ENCODE data around the gene VWCE.

VWCE gene

DNA sequence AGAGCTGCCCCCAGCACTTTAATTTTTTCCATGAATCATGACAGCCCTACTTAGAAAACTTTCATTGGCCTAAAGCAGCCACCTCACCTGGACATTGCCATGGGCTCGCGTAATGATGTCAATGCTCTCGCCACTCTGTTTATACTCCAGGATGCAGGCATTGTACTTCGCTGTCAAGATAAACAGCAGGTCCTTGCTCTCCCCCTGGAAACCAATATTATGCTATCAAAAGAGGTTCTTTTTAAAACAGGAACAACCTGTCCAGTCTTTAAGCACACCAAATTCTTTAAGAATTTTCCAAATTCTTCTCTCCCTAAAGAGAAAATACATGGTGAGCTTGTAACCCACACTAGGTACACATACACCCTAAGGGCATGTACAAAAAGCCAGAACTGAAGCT lies 34.8 kb upstream of the VWCE start:
- H3K4me1 ChIP-seq = no peaks in the 10 kb centered on the region
- DNase-seq = no peak
- no peak overlapping the region for H3K4me3 ChIP-seq (ENCODE audit: low read depth, low read length)
- H3K36me3 ChIP-seq = peaks cover 21% of the 10 kb centered on the region
- TF ChIP-seq, protein P1, sequence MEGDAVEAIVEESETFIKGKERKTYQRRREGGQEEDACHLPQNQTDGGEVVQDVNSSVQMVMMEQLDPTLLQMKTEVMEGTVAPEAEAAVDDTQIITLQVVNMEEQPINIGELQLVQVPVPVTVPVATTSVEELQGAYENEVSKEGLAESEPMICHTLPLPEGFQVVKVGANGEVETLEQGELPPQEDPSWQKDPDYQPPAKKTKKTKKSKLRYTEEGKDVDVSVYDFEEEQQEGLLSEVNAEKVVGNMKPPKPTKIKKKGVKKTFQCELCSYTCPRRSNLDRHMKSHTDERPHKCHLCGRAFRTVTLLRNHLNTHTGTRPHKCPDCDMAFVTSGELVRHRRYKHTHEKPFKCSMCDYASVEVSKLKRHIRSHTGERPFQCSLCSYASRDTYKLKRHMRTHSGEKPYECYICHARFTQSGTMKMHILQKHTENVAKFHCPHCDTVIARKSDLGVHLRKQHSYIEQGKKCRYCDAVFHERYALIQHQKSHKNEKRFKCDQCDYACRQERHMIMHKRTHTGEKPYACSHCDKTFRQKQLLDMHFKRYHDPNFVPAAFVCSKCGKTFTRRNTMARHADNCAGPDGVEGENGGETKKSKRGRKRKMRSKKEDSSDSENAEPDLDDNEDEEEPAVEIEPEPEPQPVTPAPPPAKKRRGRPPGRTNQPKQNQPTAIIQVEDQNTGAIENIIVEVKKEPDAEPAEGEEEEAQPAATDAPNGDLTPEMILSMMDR (IDR thresholded peaks at IDR 0.05; ENCODE audit: low read depth, low read length) = no peak
- no peaks in the 10 kb centered on the region for H3K27me3 ChIP-seq
- no peaks in the 10 kb centered on the region for H3K9me3 ChIP-seq

DNA sequence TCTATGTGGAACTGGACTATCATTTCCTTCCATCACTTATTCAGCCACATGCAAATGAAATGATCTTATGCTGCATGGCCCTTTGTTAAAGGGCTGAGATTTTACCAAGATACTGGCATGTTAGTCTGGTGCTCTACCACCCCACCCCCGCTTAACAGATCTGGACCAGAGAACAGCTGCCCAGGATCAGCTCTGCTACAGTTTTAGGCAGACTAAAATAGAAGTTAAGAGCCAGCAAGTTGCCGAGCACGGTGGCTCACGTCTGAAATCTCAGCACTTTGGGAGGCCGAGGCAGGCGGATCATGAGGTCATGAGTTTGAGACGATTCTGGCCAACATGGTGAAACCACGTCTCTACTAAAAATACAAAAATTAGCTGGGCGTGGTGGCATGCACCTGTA lies 33.2 kb upstream of the VWCE start:
- no peaks in the 10 kb centered on the region for H3K27me3 ChIP-seq
- no peak overlapping the region for H3K4me3 ChIP-seq (ENCODE audit: low read depth, low read length)
- H3K9me3 ChIP-seq = no peaks in the 10 kb centered on the region
- no peaks in the 10 kb centered on the region for H3K4me1 ChIP-seq
- peaks cover 22% of the 10 kb centered on the region for H3K36me3 ChIP-seq
- DNase-seq = peak; percentile 18
- TF ChIP-seq, protein P1 (IDR thresholded peaks at IDR 0.05; ENCODE audit: low read depth, low read length) = no peak

DNA sequence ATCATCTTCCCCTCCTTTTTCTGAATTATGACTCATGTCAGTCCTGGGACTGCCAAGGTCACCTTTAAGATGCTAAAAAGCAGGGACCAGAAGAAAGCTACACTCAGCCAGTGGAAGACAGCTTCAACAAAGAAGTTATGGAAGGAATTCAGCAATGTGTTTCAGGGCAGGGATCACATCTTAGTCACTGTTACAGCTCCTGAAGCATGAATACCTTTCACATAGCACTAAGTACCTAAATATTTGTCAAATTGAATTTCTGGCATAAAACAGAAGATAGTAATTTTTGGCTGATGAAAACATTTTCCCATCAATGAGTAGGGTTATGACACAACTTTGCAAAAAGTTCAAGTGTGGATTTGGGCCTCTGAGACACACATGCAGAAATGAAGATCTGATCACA lies 32.6 kb upstream of the VWCE start:
- DNase-seq = no peak
- Histone ChIP-seq H3K4me1 (no peaks in the 10 kb centered on the region), H3K9me3 (no peaks in the 10 kb centered on the region), H3K4me3 (ENCODE audit: low read depth, low read length) (no peak overlapping the region), H3K27me3 (no peaks in the 10 kb centered on the region), H3K36me3 (peaks cover 29% of the 10 kb centered on the region)
- TF ChIP-seq, protein P1 (IDR thresholded peaks at IDR 0.05; ENCODE audit: low read depth, low read length) = no peak

DNA sequence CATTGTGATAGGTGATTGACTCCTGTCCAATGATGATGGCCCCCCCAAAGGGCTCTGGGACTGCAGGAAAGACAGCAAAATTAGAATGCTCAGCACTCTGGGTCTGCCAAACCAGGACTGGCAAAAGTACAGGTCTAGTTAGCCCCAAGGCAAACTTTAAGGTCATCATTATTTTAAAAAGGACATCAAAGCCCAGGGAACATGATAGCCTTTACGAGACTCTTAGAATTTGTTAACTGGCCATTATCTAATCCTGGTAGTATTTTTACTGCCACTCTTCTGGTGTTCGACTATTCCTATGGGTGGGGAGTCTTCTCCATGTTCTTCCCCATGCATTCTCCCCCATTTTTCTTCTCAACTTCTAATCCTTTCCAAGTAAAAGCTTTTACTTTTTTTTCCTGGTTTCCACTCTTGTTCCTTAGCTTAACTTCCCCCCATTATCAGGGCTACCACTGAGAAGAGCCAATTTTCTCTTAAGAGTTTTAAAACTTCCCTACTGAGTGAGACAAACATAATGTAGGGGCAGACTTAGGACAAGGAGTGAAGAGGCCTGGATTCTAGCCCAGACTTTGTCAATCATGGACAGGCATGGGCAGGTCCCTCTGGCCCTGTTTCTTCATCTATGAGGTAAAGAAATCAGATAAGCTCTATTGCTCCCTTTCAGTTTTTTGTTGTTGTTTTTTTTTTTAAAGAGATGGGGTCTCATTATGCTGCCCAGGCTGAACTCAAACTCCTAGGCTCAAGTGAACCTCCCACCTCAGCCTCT lies 30.7 kb upstream of the VWCE start:
- no peaks in the 10 kb centered on the region for H3K4me1 ChIP-seq
- H3K9me3 ChIP-seq = no peaks in the 10 kb centered on the region
- no peak overlapping the region for H3K4me3 ChIP-seq (ENCODE audit: low read depth, low read length)
- TF ChIP-seq, protein P1 (IDR thresholded peaks at IDR 0.05; ENCODE audit: low read depth, low read length) = no peak
- no peaks in the 10 kb centered on the region for H3K27me3 ChIP-seq
- H3K36me3 ChIP-seq = peaks cover 42% of the 10 kb centered on the region
- DNase-seq = no peak

DNA sequence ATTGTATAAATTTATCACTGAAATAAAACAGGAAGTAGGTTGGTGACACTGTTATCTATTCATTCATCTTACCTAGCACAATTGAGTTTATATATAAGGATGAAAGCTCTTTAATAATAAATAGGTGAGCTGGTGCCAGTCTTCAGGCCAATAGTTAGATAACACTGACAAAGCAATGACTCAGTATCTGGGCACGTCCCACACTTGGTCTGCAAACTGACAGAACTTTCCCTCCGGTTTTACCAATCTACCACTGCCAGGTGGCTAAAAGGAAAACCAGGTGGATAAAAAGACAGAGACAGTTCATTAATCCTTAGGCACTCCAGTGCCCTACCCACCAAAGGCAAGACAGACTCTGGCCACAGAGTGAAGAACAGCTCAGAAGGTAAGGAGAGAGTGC lies 20.1 kb upstream of the VWCE start:
- H3K36me3 ChIP-seq = peaks cover 21% of the 10 kb centered on the region

DNA sequence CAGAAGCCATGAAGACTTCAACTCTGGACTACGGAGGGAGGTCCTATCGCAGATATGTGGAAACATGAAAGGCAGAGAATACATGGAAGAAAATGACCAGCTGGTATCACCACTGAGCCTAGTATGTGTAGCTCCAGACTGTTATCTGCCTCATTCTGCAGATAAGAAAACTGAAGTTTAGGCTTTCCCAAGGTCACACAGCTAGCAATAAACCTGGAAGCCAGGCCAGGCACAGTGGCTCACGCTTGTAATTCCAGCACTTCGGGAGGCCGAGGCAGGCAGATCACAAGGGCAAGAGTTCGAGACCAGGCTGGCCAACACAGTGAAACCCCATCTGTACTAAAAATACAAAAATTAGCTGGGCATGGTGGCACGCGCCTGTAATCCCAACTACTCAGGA lies 15.6 kb upstream of the VWCE start:
- H3K36me3 ChIP-seq = peaks cover 37% of the 10 kb centered on the region
- no peaks in the 10 kb centered on the region for H3K9me3 ChIP-seq
- H3K27me3 ChIP-seq = no peaks in the 10 kb centered on the region
- no peaks in the 10 kb centered on the region for H3K4me1 ChIP-seq
- DNase-seq = no peak
- H3K4me3 ChIP-seq (ENCODE audit: low read depth, low read length) = no peak overlapping the region
- TF ChIP-seq, protein P1 (IDR thresholded peaks at IDR 0.05; ENCODE audit: low read depth, low read length) = no peak

More for the DNA sequence above, 20.1 kb upstream of the VWCE start:
- TF ChIP-seq, protein P1 (IDR thresholded peaks at IDR 0.05; ENCODE audit: low read depth, low read length) = no peak
- no peak overlapping the region for H3K4me3 ChIP-seq (ENCODE audit: low read depth, low read length)
- H3K4me1 ChIP-seq = no peaks in the 10 kb centered on the region
- no peaks in the 10 kb centered on the region for H3K27me3 ChIP-seq
- no peaks in the 10 kb centered on the region for H3K9me3 ChIP-seq
- no peak for DNase-seq

All from BE2C (cell line).